Measurements from ENCODE around the gene GABRB1. TPM values are rescaled to one million over a fixed set of nuclear protein-coding genes. Genes with fewer than 3 reads are reported as not detected.

The GABRB1 gene
- total and polyA plus RNA-seq, 2 of the 8 experiments (the other 6 are each of a cell fraction or from before 2014, with no cell fraction given): 0.22 to 0.38 TPM

DNA sequence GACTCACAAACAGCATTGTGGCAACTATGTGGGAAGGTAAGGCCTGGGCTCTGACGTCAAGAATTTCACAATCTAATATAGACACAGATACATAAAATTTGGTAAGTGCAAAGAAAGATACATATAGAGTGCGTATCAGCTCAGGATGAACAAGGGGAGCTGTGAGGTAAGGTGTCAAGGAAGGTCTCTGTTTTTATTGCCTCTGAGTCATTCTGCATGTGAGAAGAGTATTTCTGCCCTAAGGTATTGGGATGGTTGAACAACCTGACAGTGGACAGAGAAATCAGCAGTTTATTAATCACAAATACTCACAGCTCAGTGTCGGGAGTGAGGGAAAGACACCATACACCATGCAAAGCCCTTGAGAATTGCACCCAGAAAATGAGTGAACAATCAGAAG is 342.3 kb downstream of the GABRB1 start (continued):
- no peak for TF ChIP-seq CTBP2 (IDR thresholded peaks at IDR 0.05; ENCODE audit: borderline replicate concordance, insufficient read depth, insufficient read length, low read length)
- TF ChIP-seq CHD1 (IDR thresholded peaks at IDR 0.05; ENCODE audit: low read depth, low read length): no peak
- no peak for TF ChIP-seq TAF1 (IDR thresholded peaks at IDR 0.05; ENCODE audit: low read depth, low read length)
- TF ChIP-seq FOSL1 (IDR thresholded peaks at IDR 0.05; ENCODE audit: insufficient read depth, low read depth, low read length): no peak
- TF ChIP-seq CBX5 (IDR thresholded peaks at IDR 0.05; ENCODE audit: low read depth, low read length): no peak
- no peak for TF ChIP-seq SP4 (IDR thresholded peaks at IDR 0.05; ENCODE audit: low read length)
- TF ChIP-seq KDM4A (IDR thresholded peaks at IDR 0.05; ENCODE audit: low read depth, low read length, severe bottlenecking): no peak
- no peak for TF ChIP-seq SIN3A (conservative IDR thresholded peaks at IDR 0.05 in 1 of 2, IDR thresholded peaks at IDR 0.05 in 1 of 2; ENCODE audit: low read depth in 1 of 2, low read length in 2 of 2)
- TF ChIP-seq ZNF274 (IDR thresholded peaks at IDR 0.05; ENCODE audit: borderline replicate concordance, extremely low read depth, low read length): no peak

Data from H1 (cell line).